ENCODE results near the gene KAT5. TPM values are rescaled to one million over a fixed set of nuclear protein-coding genes. Genes with fewer than 3 reads are reported as not detected.
"Not testable (repeated sequence)": the region's sequence is repeated elsewhere in the genome, so short reads cannot be mapped to it uniquely, and the experiment has no call there.

KAT5 gene
- total RNA-seq, 1 donor from 2014 or later = 34.8 TPM

GRCh38 chr11:65680192-65680743 is 31.8 kb upstream of the KAT5 start:
- Histone ChIP-seq H3K4me3 (ENCODE audit: low read depth, low read length) (no peak overlapping the region), H3K36me3 (ENCODE audit: control insufficient read depth, insufficient read depth, low read length) (no peaks in the 10 kb centered on the region), H3K27me3 (ENCODE audit: control insufficient read depth, insufficient read depth, low read length) (no peaks in the 10 kb centered on the region)
- FAIRE-seq (no peak), DNase-seq (ENCODE audit: low read depth) (no peak)
- TF ChIP-seq CTCF (IDR thresholded peaks at IDR 0.05; ENCODE audit: insufficient read depth, low read length, severe bottlenecking) = no peak

GRCh38 chr11:65683480-65683879 is 28.6 kb upstream of the KAT5 start:
- not testable (repeated sequence) for H3K27me3 ChIP-seq (ENCODE audit: control insufficient read depth, insufficient read depth, low read length); DNase-seq (ENCODE audit: low read depth); H3K36me3 ChIP-seq (ENCODE audit: control insufficient read depth, insufficient read depth, low read length); H3K4me3 ChIP-seq (ENCODE audit: low read depth, low read length); FAIRE-seq

- Histone ChIP-seq H3K36me3 (ENCODE audit: control insufficient read depth, insufficient read depth, low read length) (no peaks in the 10 kb centered on the region), H3K4me3 (ENCODE audit: low read depth, low read length) (no peak overlapping the region), H3K27me3 (ENCODE audit: control insufficient read depth, insufficient read depth, low read length) (no peaks in the 10 kb centered on the region)
- no peak for TF ChIP-seq CTCF (IDR thresholded peaks at IDR 0.05; ENCODE audit: insufficient read depth, low read length, severe bottlenecking)
- DNase-seq (ENCODE audit: low read depth) (no peak), FAIRE-seq (no peak)
Measured at GRCh38 chr11:65685981-65686380, 26.1 kb upstream of the KAT5 start.

- not testable (repeated sequence) for DNase-seq (ENCODE audit: low read depth); H3K36me3 ChIP-seq (ENCODE audit: control insufficient read depth, insufficient read depth, low read length); FAIRE-seq; H3K4me3 ChIP-seq (ENCODE audit: low read depth, low read length); H3K27me3 ChIP-seq (ENCODE audit: control insufficient read depth, insufficient read depth, low read length)
Measured at GRCh38 chr11:65691847-65692246, 20.2 kb upstream of the KAT5 start.

- no peak for FAIRE-seq
- no peak for TF ChIP-seq CTCF (IDR thresholded peaks at IDR 0.05; ENCODE audit: insufficient read depth, low read length, severe bottlenecking)
- DNase-seq (ENCODE audit: low read depth) = no peak
Measured at GRCh38 chr11:65692367-65692766, 19.7 kb upstream of the KAT5 start.

GRCh38 chr11:65695459-65696241 is 16.4 kb upstream of the KAT5 start:
- no peaks in the 10 kb centered on the region for H3K36me3 ChIP-seq (ENCODE audit: control insufficient read depth, insufficient read depth, low read length)
- TF ChIP-seq CTCF (IDR thresholded peaks at IDR 0.05; ENCODE audit: insufficient read depth, low read length, severe bottlenecking) = no peak
- peaks cover 5% of the 10 kb centered on the region for H3K27me3 ChIP-seq (ENCODE audit: control insufficient read depth, insufficient read depth, low read length)
- H3K4me3 ChIP-seq (ENCODE audit: low read depth, low read length) = no peak overlapping the region
- FAIRE-seq = no peak
- peak; percentile 29 for DNase-seq (ENCODE audit: low read depth)

More at GRCh38 chr11:65692367-65692766, 19.7 kb upstream of the KAT5 start:
- H3K36me3 ChIP-seq (ENCODE audit: control insufficient read depth, insufficient read depth, low read length) = no peaks in the 10 kb centered on the region
- no peak overlapping the region for H3K4me3 ChIP-seq (ENCODE audit: low read depth, low read length)
- H3K27me3 ChIP-seq (ENCODE audit: control insufficient read depth, insufficient read depth, low read length) = peaks cover 5% of the 10 kb centered on the region

Data from bronchial epithelial cell (primary cell).